Choroid plexus epithelial cell (primary cell): ENCODE data around the gene SIVA1.

Experiments
- DNase-seq: peaks from one replicate; pipeline ENCODE4 v3.0.0-alpha.2; 2010; ENCODE audit warnings: low read depth
- H3K4me3 ChIP-seq: 2 replicates; pipeline ENCODE4 v1.5.1; 2011; ENCODE audit warnings: low read depth, mild to moderate bottlenecking, control low read depth, low read length, moderate library complexity
- CTCF ChIP-seq: conservative IDR thresholded peaks from 2 replicates; pipeline ENCODE4 v1.5.1; 2011; ENCODE audit warnings: low read depth, mild to moderate bottlenecking, control low read depth, inconsistent platforms, low read length, moderate library complexity

The SIVA1 gene

GRCh38 chr14:104774453-104775072 lies 21.6 kb downstream of the SIVA1 start:
- DNase-seq = no peak
- H3K4me3 ChIP-seq = no peak overlapping the region
- TF ChIP-seq CTCF = no peak

GRCh38 chr14:104775073-104775489 lies 22.1 kb downstream of the SIVA1 start:
- H3K4me3 ChIP-seq = no peak overlapping the region
- no peak for TF ChIP-seq CTCF
- DNase-seq = no peak

GRCh38 chr14:104776481-104776880 lies 23.5 kb downstream of the SIVA1 start:
- no peak overlapping the region for H3K4me3 ChIP-seq
- DNase-seq = no peak
- no peak for TF ChIP-seq CTCF

GRCh38 chr14:104776961-104777807 lies 24.2 kb downstream of the SIVA1 start:
- peak; percentile 30 for TF ChIP-seq CTCF
- no peak overlapping the region for H3K4me3 ChIP-seq
- no peak for DNase-seq

- TF ChIP-seq CTCF = no peak
- DNase-seq = no peak
- H3K4me3 ChIP-seq = no peak overlapping the region
These were observed 24.9 kb downstream of the SIVA1 start for GRCh38 chr14:104777808-104778249.

GRCh38 chr14:104778694-104779331 lies 25.9 kb downstream of the SIVA1 start:
- TF ChIP-seq CTCF = no peak
- H3K4me3 ChIP-seq = no peak overlapping the region
- no peak for DNase-seq
